ENCODE data around the gene ACOT12. TPM values are rescaled to one million over a fixed set of nuclear protein-coding genes. Genes with fewer than 3 reads are reported as not detected.
"Not testable (repeated sequence)": the region's sequence is repeated elsewhere in the genome, so short reads cannot be mapped to it uniquely, and the experiment has no call there.

Gene ACOT12
- total RNA-seq: not detected

- DNase-seq (ENCODE audit: low spot score): no peak
Observed at GRCh38 chr5:81393783-81394718, at the start of gene ACOT12. Gene ACOT12, minus strand, starts transcription at chr5:81394134. Its CDS starts 20 bp downstream, at chr5:81394114.

GRCh38 chr5:81435023-81435422, 41.1 kb upstream of the ACOT12 start:
- DNase-seq (ENCODE audit: low spot score): no peak

- no peak for DNase-seq (ENCODE audit: low spot score)
Observed at GRCh38 chr5:81429985-81430384, 36.1 kb upstream of the ACOT12 start.

- no peak for DNase-seq (ENCODE audit: low spot score)
Observed at GRCh38 chr5:81429363-81429762, 35.4 kb upstream of the ACOT12 start.

- DNase-seq (ENCODE audit: low spot score): no peak
Observed at GRCh38 chr5:81428861-81429260, 34.9 kb upstream of the ACOT12 start.

- DNase-seq (ENCODE audit: low spot score): no peak
Observed at GRCh38 chr5:81428446-81428845, 34.5 kb upstream of the ACOT12 start.

GRCh38 chr5:81427566-81427965, 33.6 kb upstream of the ACOT12 start:
- no peak for DNase-seq (ENCODE audit: low spot score)

- no peak for DNase-seq (ENCODE audit: low spot score)
Observed at GRCh38 chr5:81426359-81427030, 32.6 kb upstream of the ACOT12 start.

GRCh38 chr5:81425569-81425968, 31.6 kb upstream of the ACOT12 start:
- no peak for DNase-seq (ENCODE audit: low spot score)

GRCh38 chr5:81424728-81425127, 30.8 kb upstream of the ACOT12 start:
- DNase-seq (ENCODE audit: low spot score): no peak

GRCh38 chr5:81422671-81423070, 28.7 kb upstream of the ACOT12 start:
- DNase-seq (ENCODE audit: low spot score): no peak

GRCh38 chr5:81420039-81420667, 26.2 kb upstream of the ACOT12 start:
- no peak for DNase-seq (ENCODE audit: low spot score)

- no peak for DNase-seq (ENCODE audit: low spot score)
Observed at GRCh38 chr5:81418606-81419005, 24.7 kb upstream of the ACOT12 start.

GRCh38 chr5:81417052-81417451, 23.1 kb upstream of the ACOT12 start:
- DNase-seq (ENCODE audit: low spot score): no peak

GRCh38 chr5:81409896-81410295, 16.0 kb upstream of the ACOT12 start:
- no peak for DNase-seq (ENCODE audit: low spot score)

GRCh38 chr5:81409361-81409760, 15.4 kb upstream of the ACOT12 start:
- DNase-seq (ENCODE audit: low spot score): no peak

- no peak for DNase-seq (ENCODE audit: low spot score)
Observed at GRCh38 chr5:81408496-81408895, 14.6 kb upstream of the ACOT12 start.

GRCh38 chr5:81407811-81408210, 13.9 kb upstream of the ACOT12 start:
- not testable (repeated sequence) for DNase-seq (ENCODE audit: low spot score)

GRCh38 chr5:81405126-81405891, 11.4 kb upstream of the ACOT12 start:
- no peak for DNase-seq (ENCODE audit: low spot score)

- DNase-seq (ENCODE audit: low spot score): no peak
Observed at GRCh38 chr5:81402192-81402930, 8.4 kb upstream of the ACOT12 start.

- DNase-seq (ENCODE audit: low spot score): no peak
Observed at GRCh38 chr5:81401266-81401665, 7.3 kb upstream of the ACOT12 start.

All from ureter (tissue), 1 donor.